GM12878 (cell line): ENCODE measurements around the gene GJA4. TPM values are rescaled to one million over a fixed set of nuclear protein-coding genes. Genes with fewer than 3 reads are reported as not detected.

ENCODE experiments used
- ATAC-seq: fragments of 200-7000 bp; cut with Tn5 transposase; 3 replicates; pipeline ENCODE4 v1.9.1; 2020; ENCODE audit warnings: mild to moderate bottlenecking, moderate library complexity
- BruUV-seq: library from RNA; stranded (reverse); fragments of 400-500 nt; replicated peaks from 2 replicates; lab custom pipeline; 2021; lab: Mats Ljungman, UMichigan
- CTCF ChIA-PET: fragments of 300-600 bp; sonication (Branson Sonifier 250); formaldehyde crosslinking; extraction: SDS; loops from one replicate; lab custom pipeline; 2021; ENCODE audit warnings: inconsistent platforms; lab: Yijun Ruan, JAX
- POLR2A ChIA-PET: fragments of 350-600 bp; formaldehyde crosslinking; extraction: SDS; loops from one replicate; lab custom pipeline; 2021; ENCODE audit warnings: inconsistent platforms; lab: Charles Lee
- RAD21 ChIA-PET: fragments of 300-600 bp; sonication (Branson Sonifier 250); formaldehyde crosslinking; loops from one replicate; lab custom pipeline; 2023; ENCODE audit warnings: antibody characterized with exemption; ENCODE audit not compliant: unreplicated experiment; lab: Charles Lee
- SMC1A ChIA-PET: fragments of 300-600 bp; sonication (Branson Sonifier 250); formaldehyde crosslinking; loops from one replicate; lab custom pipeline; 2023; ENCODE audit not compliant: unreplicated experiment, uncharacterized antibody; lab: Charles Lee
- DNase-seq: peaks from one replicate; pipeline ENCODE4 v3.0.0-alpha.2; 2011; ENCODE audit warnings: low read depth, low spot score
- FAIRE-seq: peaks from 3 replicates; lab custom pipeline; 2011; peaks lifted over from hg19 to GRCh38; lab: Jason Lieb, UNC
- H2AFZ ChIP-seq: 2 replicates; pipeline ENCODE4 v1.6.0; 2011; ENCODE audit warnings: low read depth, low read length, control low read depth; ENCODE audit not compliant: control insufficient read depth
- H3K27ac ChIP-seq: 2 replicates; pipeline ENCODE4 v1.5.1; 2011; ENCODE audit warnings: control low read depth; ENCODE audit not compliant: control insufficient read depth, insufficient read depth
- H3K27me3 ChIP-seq, 2 experiments: replicated peaks in 1 of 2; 2 replicates each; pipeline versions ENCODE4 v1.6.0 to v1.6.1; 2011; ENCODE audit warnings: low read length in 1 of 2; ENCODE audit not compliant: control insufficient read depth in 2 of 2, insufficient read depth in 2 of 2
- H3K36me3 ChIP-seq, 2 experiments: 2 replicates each; pipeline ENCODE4 v1.5.1; 2011; ENCODE audit warnings: low read length in 1 of 2; ENCODE audit not compliant: control insufficient read depth in 2 of 2, insufficient read depth in 2 of 2
- H3K4me1 ChIP-seq: 2 replicates; pipeline ENCODE4 v1.6.1; 2011; ENCODE audit warnings: mild to moderate bottlenecking, low read length, moderate library complexity, mixed read lengths; ENCODE audit not compliant: control insufficient read depth, insufficient read depth
- H3K4me2 ChIP-seq: 2 replicates; pipeline ENCODE4 v1.6.0; 2011; ENCODE audit warnings: control low read depth; ENCODE audit not compliant: control insufficient read depth, insufficient read depth
- H3K4me3 ChIP-seq: fragments of 200-600 bp; sonication (generic); 2 replicates; pipeline ENCODE4 v1.5.1; 2016
- H3K79me2 ChIP-seq: 2 replicates; pipeline ENCODE4 v1.6.0; 2011; ENCODE audit warnings: low read length; ENCODE audit not compliant: control insufficient read depth, insufficient read depth
- H3K9ac ChIP-seq: 2 replicates; pipeline ENCODE4 v1.8.0; 2011; ENCODE audit warnings: low read length, control low read depth, mixed read lengths; ENCODE audit not compliant: control insufficient read depth, insufficient read depth
- H3K9me3 ChIP-seq: replicated peaks from 3 replicates; pipeline ENCODE4 v1.5.1; 2011; ENCODE audit warnings: mild to moderate bottlenecking, low read length; ENCODE audit not compliant: control insufficient read depth, insufficient read depth
- H4K20me1 ChIP-seq: 2 replicates; pipeline ENCODE4 v1.6.0; 2011; ENCODE audit not compliant: control insufficient read depth, insufficient read depth
- BCLAF1 ChIP-seq: fragments of 450-650 bp; IDR thresholded peaks from 2 replicates; pipeline ENCODE4 v1.6.1; 2017; ENCODE audit warnings: antibody characterized with exemption, mild to moderate bottlenecking, moderate library complexity
- BRCA1 ChIP-seq: IDR thresholded peaks from 2 replicates; pipeline ENCODE4 v1.6.1; 2011; ENCODE audit warnings: low read depth, low read length, improper control_type of control experiment
- IKZF2 ChIP-seq, 2 experiments: fragments of 450-650 bp; IDR thresholded peaks; 2 replicates each; pipeline ENCODE4 v1.6.1; 2017; ENCODE audit warnings: mild to moderate bottlenecking in 2 of 2, moderate library complexity in 2 of 2
- NFXL1 ChIP-seq: fragments of 450-650 bp; IDR thresholded peaks from 2 replicates; pipeline ENCODE4 v1.6.1; 2017; ENCODE audit warnings: antibody characterized with exemption, mild to moderate bottlenecking, borderline replicate concordance
- PML ChIP-seq: IDR thresholded peaks from 2 replicates; pipeline ENCODE4 v1.6.1; 2012; ENCODE audit warnings: low read length, inconsistent platforms
- REST ChIP-seq: IDR thresholded peaks from 2 replicates; pipeline ENCODE4 v1.6.1; 2012; ENCODE audit warnings: mild to moderate bottlenecking, low read depth, low read length
- RFX5 ChIP-seq: IDR thresholded peaks from 2 replicates; pipeline ENCODE4 v1.6.1; 2011; ENCODE audit warnings: low read depth, low read length, improper control_type of control experiment
- SIN3A ChIP-seq: IDR thresholded peaks from 2 replicates; pipeline ENCODE4 v1.6.1; 2012; ENCODE audit warnings: low read depth, low read length, improper control_type of control experiment
- SIX5 ChIP-seq: IDR thresholded peaks from 2 replicates; pipeline ENCODE4 v1.6.1; 2011; ENCODE audit warnings: mild to moderate bottlenecking, low read depth, low read length, moderate library complexity; ENCODE audit not compliant: severe bottlenecking
- YBX1 ChIP-seq: fragments of 450-650 bp; IDR thresholded peaks from 2 replicates; pipeline ENCODE4 v1.6.1; 2016; ENCODE audit warnings: antibody characterized with exemption
- WGBS: methylation state at CpG from one replicate; pipeline ENCODE4 v1.1.6; 2016; ENCODE audit warnings: low lambda C conversion rate; ENCODE audit not compliant: insufficient replicate concordance, insufficient coverage; ENCODE audit errors: missing lambda C conversion rate; 5-methylcytosine and 5-hydroxymethylcytosine counted together
- in situ Hi-C: fragments of 300-500 bp; cut with MboI; formaldehyde crosslinking; loops from 9 replicates; pipeline ENCODE4 v1.14.3; 2018; ENCODE audit warnings: mixed read lengths
- intact Hi-C: fragments of 100-400 bp; cut with micrococcal nuclease; formaldehyde crosslinking; loops from one replicate; pipeline ENCODE4 v1.14.2; 2022; ENCODE audit not compliant: unreplicated experiment
- polyA plus RNA-seq, 11 experiments: library from polyadenylated mRNA; depleted of rRNA in 4 of 11; unstranded in 6 of 11; stranded (reverse) in 5 of 11; fragments of >200 nt; fragmentation: Nextera tagmentation in 4 of 11; fragmentation: Illumina TruSeq in 1 of 11; extraction: Ambion mirVana in 4 of 11; extraction: Trizol in 1 of 11; gene quantifications; 1 replicate in 1 of 11; 2 replicates in 10 of 11; pipeline versions ENCODE4 v1.2.1 to v1.2.3, GENCODE V29; 2011 to 2016; ENCODE audit warnings: inconsistent platforms in 2 of 11, missing spikeins in 2 of 11, low read depth in 1 of 11
- total RNA-seq, 4 experiments: library from RNA; depleted of rRNA in 3 of 4; stranded (reverse); fragments of >200 nt in 3 of 4; fragmentation: Illumina TruSeq in 1 of 4; extraction: Trizol in 1 of 4; gene quantifications; 2 replicates each; pipeline versions ENCODE4 v1.2.1 to v1.2.3, GENCODE V29; 2013 to 2021

GJA4 gene
- total and polyA plus RNA-seq, 10 of the 15 experiments (the other 5 are each of a cell fraction or from before 2014, with no cell fraction given) = 0.09 to 0.18 TPM; not detected in 8

- TF ChIP-seq NFXL1 = no peak
- TF ChIP-seq PML = no peak
- no peak for TF ChIP-seq SIN3A
- no peak for TF ChIP-seq REST
- no peak for TF ChIP-seq IKZF2 (IDR thresholded peaks at IDR 0.05)
- TF ChIP-seq SIX5 = no peak
Measured at GRCh38 chr1:34777519-34778321, 15.1 kb upstream of the GJA4 start (continued).

GRCh38 chr1:34778381-34778780, 14.4 kb upstream of the GJA4 start:
- in situ Hi-C loops (no loop called here), intact Hi-C loops (no loop called here)
- no peak overlapping the region for H2AFZ ChIP-seq
- peaks cover 2 to 10% of the 10 kb centered on the region in 2 experiments; a peak in 3 of 4 replicates for H3K27me3 ChIP-seq
- H3K9me3 ChIP-seq = no peaks in the 10 kb centered on the region
- ChIA-PET POLR2A (no interaction called here), RAD21 (no interaction called here), SMC1A (interaction anchor here (1.1 kb wide), 1 partner anchor 123 kb away, joined by 3 read pairs; no protein-coding TSS in a partner anchor), CTCF (no interaction called here)
- no peak overlapping the region for H3K4me2 ChIP-seq
- no peak for FAIRE-seq
- no peak for ATAC-seq
- H3K4me3 ChIP-seq = no peak overlapping the region
- DNase-seq = no peak
- H4K20me1 ChIP-seq = no peaks in the 10 kb centered on the region
- H3K27ac ChIP-seq = no peak overlapping the region
- BruUV-seq = no TSS peak
- H3K4me1 ChIP-seq = no peaks in the 10 kb centered on the region
- H3K36me3 ChIP-seq = no peaks in the 10 kb centered on the region
- WGBS = 4% methylated on average over 6 of the region's 6 CpGs
- H3K9ac ChIP-seq = no peak overlapping the region
- no peaks in the 10 kb centered on the region for H3K79me2 ChIP-seq
- TF ChIP-seq YBX1 (no peak), BRCA1 (no peak), PML (no peak), IKZF2 (IDR thresholded peaks at IDR 0.05) (no peak), REST (no peak), RFX5 (no peak), BCLAF1 (no peak)
